GM12878 (cell line): ENCODE results near the gene HYI. TPM values are rescaled to one million over a fixed set of nuclear protein-coding genes. Genes with fewer than 3 reads are reported as not detected.
A peak's percentile ranks its signal among the peaks of the same experiment; 100 is the strongest.

Source experiments
- ATF3 ChIP-seq: IDR thresholded peaks from 2 replicates; pipeline ENCODE4 v1.6.1; 2011; ENCODE audit warnings: low read depth, mild to moderate bottlenecking, low read length, moderate library complexity, borderline replicate concordance; ENCODE audit errors: extremely low read depth
- BACH1 ChIP-seq: fragments of 450-650 bp; IDR thresholded peaks from 2 replicates; pipeline ENCODE4 v1.6.1; 2017; ENCODE audit warnings: mild to moderate bottlenecking, borderline replicate concordance
- BHLHE40 ChIP-seq, 2 experiments: fragments of 450-650 bp in 1 of 2; IDR thresholded peaks; 2 replicates each; pipeline ENCODE4 v1.6.1; 2011 to 2017; ENCODE audit warnings: low read depth in 2 of 2, borderline replicate concordance in 1 of 2, improper control_type of control experiment in 1 of 2, low read length in 1 of 2, mild to moderate bottlenecking in 1 of 2
- CBFB ChIP-seq: IDR thresholded peaks from 2 replicates; pipeline ENCODE4 v1.6.1; 2016; ENCODE audit warnings: antibody characterized with exemption, low read depth
- CBX3 ChIP-seq: fragments of 200-600 bp; sonication (generic); IDR thresholded peaks from 2 replicates; pipeline ENCODE4 v1.6.1; 2016; ENCODE audit warnings: low read depth, borderline replicate concordance
- DPF2 ChIP-seq: fragments of 450-650 bp; IDR thresholded peaks from 2 replicates; pipeline ENCODE4 v1.6.1; 2017; ENCODE audit warnings: mild to moderate bottlenecking
- FOXM1 ChIP-seq: IDR thresholded peaks from 2 replicates; pipeline ENCODE4 v1.6.1; 2012; ENCODE audit warnings: low read depth, mild to moderate bottlenecking, inconsistent platforms, low read length, moderate library complexity
- MAX ChIP-seq: IDR thresholded peaks from 2 replicates; pipeline ENCODE4 v1.6.1; 2012; ENCODE audit warnings: low read depth, low read length, improper control_type of control experiment
- NBN ChIP-seq: fragments of 450-650 bp; IDR thresholded peaks from 2 replicates; pipeline ENCODE4 v1.6.1; 2016
- PML ChIP-seq: IDR thresholded peaks from 2 replicates; pipeline ENCODE4 v1.6.1; 2012; ENCODE audit warnings: low read length, inconsistent platforms
- RELB ChIP-seq: fragments of 450-650 bp; IDR thresholded peaks from 2 replicates; pipeline ENCODE4 v1.6.1; 2017; ENCODE audit warnings: low read depth, mild to moderate bottlenecking, moderate library complexity
- SIN3A ChIP-seq: IDR thresholded peaks from 2 replicates; pipeline ENCODE4 v1.6.1; 2012; ENCODE audit warnings: low read depth, low read length, improper control_type of control experiment
- SMC3 ChIP-seq: IDR thresholded peaks from 2 replicates; pipeline ENCODE4 v1.6.1; 2011; ENCODE audit warnings: low read length, improper control_type of control experiment, borderline replicate concordance
- SRF ChIP-seq, 2 experiments: IDR thresholded peaks; 2 replicates each; pipeline ENCODE4 v1.6.1; 2011; ENCODE audit warnings: low read depth in 2 of 2, low read length in 2 of 2, mild to moderate bottlenecking in 1 of 2, moderate library complexity in 1 of 2
- TCF3 ChIP-seq: IDR thresholded peaks from 2 replicates; pipeline ENCODE4 v1.6.1; 2012; ENCODE audit warnings: low read depth, mild to moderate bottlenecking, low read length, borderline replicate concordance; ENCODE audit not compliant: insufficient read depth
- USF1 ChIP-seq: IDR thresholded peaks from 2 replicates; pipeline ENCODE4 v1.6.1; 2011; ENCODE audit warnings: borderline replicate concordance, low read depth, mild to moderate bottlenecking, moderate library complexity, mixed read lengths, low read length; ENCODE audit not compliant: insufficient read depth; ENCODE audit errors: extremely low read length
- YBX1 ChIP-seq: fragments of 450-650 bp; IDR thresholded peaks from 2 replicates; pipeline ENCODE4 v1.6.1; 2016; ENCODE audit warnings: antibody characterized with exemption
- ZBED1 ChIP-seq: IDR thresholded peaks from 2 replicates; pipeline ENCODE4 v1.6.1; 2016; ENCODE audit warnings: borderline replicate concordance
- ZBTB40 ChIP-seq: fragments of 450-650 bp; IDR thresholded peaks from 2 replicates; pipeline ENCODE4 v1.6.1; 2016; ENCODE audit warnings: mild to moderate bottlenecking, moderate library complexity, borderline replicate concordance
- ZNF217 ChIP-seq: fragments of 450-650 bp; IDR thresholded peaks from 2 replicates; pipeline ENCODE4 v1.6.1; 2017; ENCODE audit warnings: antibody characterized with exemption, mild to moderate bottlenecking
- ZNF24 ChIP-seq: fragments of 450-650 bp; IDR thresholded peaks from 2 replicates; pipeline ENCODE4 v1.6.1; 2017; ENCODE audit warnings: antibody characterized with exemption, mild to moderate bottlenecking
- ZNF384 ChIP-seq: IDR thresholded peaks from 2 replicates; pipeline ENCODE4 v1.6.1; 2012; ENCODE audit warnings: low read depth, mild to moderate bottlenecking, low read length, improper control_type of control experiment, borderline replicate concordance
- polyA plus RNA-seq, 11 experiments: library from polyadenylated mRNA; depleted of rRNA in 4 of 11; unstranded in 6 of 11; stranded (reverse) in 5 of 11; fragments of >200 nt; fragmentation: Nextera tagmentation in 4 of 11; fragmentation: Illumina TruSeq in 1 of 11; extraction: Ambion mirVana in 4 of 11; extraction: Trizol in 1 of 11; gene quantifications; 1 replicate in 1 of 11; 2 replicates in 10 of 11; pipeline versions ENCODE4 v1.2.1 to v1.2.3, GENCODE V29; 2011 to 2016; ENCODE audit warnings: inconsistent platforms in 2 of 11, missing spikeins in 2 of 11, low read depth in 1 of 11
- total RNA-seq, 4 experiments: library from RNA; depleted of rRNA in 3 of 4; stranded (reverse); fragments of >200 nt in 3 of 4; fragmentation: Illumina TruSeq in 1 of 4; extraction: Trizol in 1 of 4; gene quantifications; 2 replicates each; pipeline versions ENCODE4 v1.2.1 to v1.2.3, GENCODE V29; 2013 to 2021

The HYI gene
- total and polyA plus RNA-seq, 10 of the 15 experiments (the other 5 are each of a cell fraction or from before 2014, with no cell fraction given) = 0.27 to 5.5 (median 2.0) TPM

GRCh38 chr1:43454270-43455011, 710 bp upstream of the HYI start (continued):
- no peak for TF ChIP-seq RELB
- no peak for TF ChIP-seq CBFB
- TF ChIP-seq CBX3 = no peak
- peak; percentile 73 for TF ChIP-seq USF1
- no peak for TF ChIP-seq ZBED1
- TF ChIP-seq MAX = no peak; the same call in 1 of the 2 replicates
- TF ChIP-seq ZNF24 = no peak
- TF ChIP-seq DPF2 = no peak
- TF ChIP-seq TCF3 = no peak
- no peak for TF ChIP-seq SMC3
- no peak for TF ChIP-seq YBX1
- TF ChIP-seq BHLHE40 (IDR thresholded peaks at IDR 0.05; ENCODE audit: borderline replicate concordance in 1 of 2, low read depth in 2 of 2, low read length in 1 of 2) = peak; percentile 68 to 75; a peak in 3 of 4 replicates
- TF ChIP-seq ZBTB40 = 0 out of 2 replicates have a peak, but pooled peaks have one; percentile 13
- no peak for TF ChIP-seq BACH1
- no peak for TF ChIP-seq ZNF384
- no peak for TF ChIP-seq FOXM1
- no peak for TF ChIP-seq ATF3
- no peak for TF ChIP-seq SIN3A
- TF ChIP-seq PML = no peak
- no peak for TF ChIP-seq SRF (IDR thresholded peaks at IDR 0.05; ENCODE audit: low read depth in 2 of 2, low read length in 2 of 2)
- no peak for TF ChIP-seq NBN
- TF ChIP-seq ZNF217 = no peak
